Measurements from ENCODE around the gene JARID2. TPM values are rescaled to one million over a fixed set of nuclear protein-coding genes. Genes with fewer than 3 reads are reported as not detected.
A peak's percentile ranks its signal among the peaks of the same experiment; 100 is the strongest.

Gene JARID2
- total and polyA plus RNA-seq, 2 of the 8 experiments (the other 6 are each of a cell fraction or from before 2014, with no cell fraction given): 60.1 to 239 TPM

DNA sequence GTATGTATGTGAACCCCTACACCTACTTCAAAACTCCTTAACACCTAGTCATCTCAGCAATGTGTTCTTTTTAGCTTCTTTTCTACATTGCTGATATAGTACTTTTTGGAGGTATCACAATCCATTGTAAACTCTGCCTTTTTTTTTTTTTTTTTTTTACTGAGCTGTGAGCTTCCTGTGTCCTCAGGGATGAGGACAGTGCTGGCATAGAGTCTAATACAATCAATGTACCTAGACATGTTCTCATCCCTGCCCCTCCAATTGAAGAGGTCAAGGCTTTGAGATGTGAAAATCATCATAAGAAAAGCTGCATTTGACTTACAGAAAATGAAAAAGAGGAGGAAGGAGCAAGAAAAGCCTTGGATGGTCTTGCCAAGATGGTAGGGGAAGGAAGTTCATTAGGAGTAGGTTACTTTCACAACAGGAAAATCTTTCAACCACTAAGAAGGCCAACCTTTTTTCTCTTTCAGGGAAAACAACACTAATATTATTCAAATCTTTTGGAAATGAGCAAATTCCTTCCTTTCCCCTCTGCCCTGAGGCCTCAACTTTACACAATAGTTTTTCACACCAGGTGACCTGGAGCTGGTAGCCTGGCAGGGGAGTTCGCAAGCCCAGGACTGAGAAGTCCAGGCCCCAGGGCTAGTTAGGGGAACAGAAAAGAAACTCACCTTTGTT is 2.8 kb upstream of the JARID2 start (continued):
- TF ChIP-seq, protein P1, sequence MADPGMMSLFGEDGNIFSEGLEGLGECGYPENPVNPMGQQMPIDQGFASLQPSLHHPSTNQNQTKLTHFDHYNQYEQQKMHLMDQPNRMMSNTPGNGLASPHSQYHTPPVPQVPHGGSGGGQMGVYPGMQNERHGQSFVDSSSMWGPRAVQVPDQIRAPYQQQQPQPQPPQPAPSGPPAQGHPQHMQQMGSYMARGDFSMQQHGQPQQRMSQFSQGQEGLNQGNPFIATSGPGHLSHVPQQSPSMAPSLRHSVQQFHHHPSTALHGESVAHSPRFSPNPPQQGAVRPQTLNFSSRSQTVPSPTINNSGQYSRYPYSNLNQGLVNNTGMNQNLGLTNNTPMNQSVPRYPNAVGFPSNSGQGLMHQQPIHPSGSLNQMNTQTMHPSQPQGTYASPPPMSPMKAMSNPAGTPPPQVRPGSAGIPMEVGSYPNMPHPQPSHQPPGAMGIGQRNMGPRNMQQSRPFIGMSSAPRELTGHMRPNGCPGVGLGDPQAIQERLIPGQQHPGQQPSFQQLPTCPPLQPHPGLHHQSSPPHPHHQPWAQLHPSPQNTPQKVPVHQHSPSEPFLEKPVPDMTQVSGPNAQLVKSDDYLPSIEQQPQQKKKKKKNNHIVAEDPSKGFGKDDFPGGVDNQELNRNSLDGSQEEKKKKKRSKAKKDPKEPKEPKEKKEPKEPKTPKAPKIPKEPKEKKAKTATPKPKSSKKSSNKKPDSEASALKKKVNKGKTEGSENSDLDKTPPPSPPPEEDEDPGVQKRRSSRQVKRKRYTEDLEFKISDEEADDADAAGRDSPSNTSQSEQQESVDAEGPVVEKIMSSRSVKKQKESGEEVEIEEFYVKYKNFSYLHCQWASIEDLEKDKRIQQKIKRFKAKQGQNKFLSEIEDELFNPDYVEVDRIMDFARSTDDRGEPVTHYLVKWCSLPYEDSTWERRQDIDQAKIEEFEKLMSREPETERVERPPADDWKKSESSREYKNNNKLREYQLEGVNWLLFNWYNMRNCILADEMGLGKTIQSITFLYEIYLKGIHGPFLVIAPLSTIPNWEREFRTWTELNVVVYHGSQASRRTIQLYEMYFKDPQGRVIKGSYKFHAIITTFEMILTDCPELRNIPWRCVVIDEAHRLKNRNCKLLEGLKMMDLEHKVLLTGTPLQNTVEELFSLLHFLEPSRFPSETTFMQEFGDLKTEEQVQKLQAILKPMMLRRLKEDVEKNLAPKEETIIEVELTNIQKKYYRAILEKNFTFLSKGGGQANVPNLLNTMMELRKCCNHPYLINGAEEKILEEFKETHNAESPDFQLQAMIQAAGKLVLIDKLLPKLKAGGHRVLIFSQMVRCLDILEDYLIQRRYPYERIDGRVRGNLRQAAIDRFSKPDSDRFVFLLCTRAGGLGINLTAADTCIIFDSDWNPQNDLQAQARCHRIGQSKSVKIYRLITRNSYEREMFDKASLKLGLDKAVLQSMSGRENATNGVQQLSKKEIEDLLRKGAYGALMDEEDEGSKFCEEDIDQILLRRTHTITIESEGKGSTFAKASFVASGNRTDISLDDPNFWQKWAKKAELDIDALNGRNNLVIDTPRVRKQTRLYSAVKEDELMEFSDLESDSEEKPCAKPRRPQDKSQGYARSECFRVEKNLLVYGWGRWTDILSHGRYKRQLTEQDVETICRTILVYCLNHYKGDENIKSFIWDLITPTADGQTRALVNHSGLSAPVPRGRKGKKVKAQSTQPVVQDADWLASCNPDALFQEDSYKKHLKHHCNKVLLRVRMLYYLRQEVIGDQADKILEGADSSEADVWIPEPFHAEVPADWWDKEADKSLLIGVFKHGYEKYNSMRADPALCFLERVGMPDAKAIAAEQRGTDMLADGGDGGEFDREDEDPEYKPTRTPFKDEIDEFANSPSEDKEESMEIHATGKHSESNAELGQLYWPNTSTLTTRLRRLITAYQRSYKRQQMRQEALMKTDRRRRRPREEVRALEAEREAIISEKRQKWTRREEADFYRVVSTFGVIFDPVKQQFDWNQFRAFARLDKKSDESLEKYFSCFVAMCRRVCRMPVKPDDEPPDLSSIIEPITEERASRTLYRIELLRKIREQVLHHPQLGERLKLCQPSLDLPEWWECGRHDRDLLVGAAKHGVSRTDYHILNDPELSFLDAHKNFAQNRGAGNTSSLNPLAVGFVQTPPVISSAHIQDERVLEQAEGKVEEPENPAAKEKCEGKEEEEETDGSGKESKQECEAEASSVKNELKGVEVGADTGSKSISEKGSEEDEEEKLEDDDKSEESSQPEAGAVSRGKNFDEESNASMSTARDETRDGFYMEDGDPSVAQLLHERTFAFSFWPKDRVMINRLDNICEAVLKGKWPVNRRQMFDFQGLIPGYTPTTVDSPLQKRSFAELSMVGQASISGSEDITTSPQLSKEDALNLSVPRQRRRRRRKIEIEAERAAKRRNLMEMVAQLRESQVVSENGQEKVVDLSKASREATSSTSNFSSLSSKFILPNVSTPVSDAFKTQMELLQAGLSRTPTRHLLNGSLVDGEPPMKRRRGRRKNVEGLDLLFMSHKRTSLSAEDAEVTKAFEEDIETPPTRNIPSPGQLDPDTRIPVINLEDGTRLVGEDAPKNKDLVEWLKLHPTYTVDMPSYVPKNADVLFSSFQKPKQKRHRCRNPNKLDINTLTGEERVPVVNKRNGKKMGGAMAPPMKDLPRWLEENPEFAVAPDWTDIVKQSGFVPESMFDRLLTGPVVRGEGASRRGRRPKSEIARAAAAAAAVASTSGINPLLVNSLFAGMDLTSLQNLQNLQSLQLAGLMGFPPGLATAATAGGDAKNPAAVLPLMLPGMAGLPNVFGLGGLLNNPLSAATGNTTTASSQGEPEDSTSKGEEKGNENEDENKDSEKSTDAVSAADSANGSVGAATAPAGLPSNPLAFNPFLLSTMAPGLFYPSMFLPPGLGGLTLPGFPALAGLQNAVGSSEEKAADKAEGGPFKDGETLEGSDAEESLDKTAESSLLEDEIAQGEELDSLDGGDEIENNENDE (IDR thresholded peaks at IDR 0.05; ENCODE audit: insufficient replicate concordance, low read length): no peak
- TF ChIP-seq HDAC2 (IDR thresholded peaks at IDR 0.05; ENCODE audit: borderline replicate concordance in 1 of 2, low read depth in 2 of 2, low read length in 2 of 2) (peak in 1 of 2 experiments; percentile 6; a peak in 1 of 4 replicates), RAD21 (IDR thresholded peaks at IDR 0.05 in 1 of 2, conservative IDR thresholded peaks at IDR 0.05 in 1 of 2; ENCODE audit: low read depth in 2 of 2, low read length in 2 of 2) (0 out of 4 replicates have a peak, but pooled peaks of 1 of the 2 experiments have one; percentile 6)
